Germinal center (tissue), 1 donor: ENCODE results near the gene RPS6KA2.

Experiments used
- DNase-seq: peaks from one replicate; pipeline ENCODE4 v3.0.0; 2012; ENCODE audit warnings: mixed read lengths, low spot score

RPS6KA2 gene

DNA sequence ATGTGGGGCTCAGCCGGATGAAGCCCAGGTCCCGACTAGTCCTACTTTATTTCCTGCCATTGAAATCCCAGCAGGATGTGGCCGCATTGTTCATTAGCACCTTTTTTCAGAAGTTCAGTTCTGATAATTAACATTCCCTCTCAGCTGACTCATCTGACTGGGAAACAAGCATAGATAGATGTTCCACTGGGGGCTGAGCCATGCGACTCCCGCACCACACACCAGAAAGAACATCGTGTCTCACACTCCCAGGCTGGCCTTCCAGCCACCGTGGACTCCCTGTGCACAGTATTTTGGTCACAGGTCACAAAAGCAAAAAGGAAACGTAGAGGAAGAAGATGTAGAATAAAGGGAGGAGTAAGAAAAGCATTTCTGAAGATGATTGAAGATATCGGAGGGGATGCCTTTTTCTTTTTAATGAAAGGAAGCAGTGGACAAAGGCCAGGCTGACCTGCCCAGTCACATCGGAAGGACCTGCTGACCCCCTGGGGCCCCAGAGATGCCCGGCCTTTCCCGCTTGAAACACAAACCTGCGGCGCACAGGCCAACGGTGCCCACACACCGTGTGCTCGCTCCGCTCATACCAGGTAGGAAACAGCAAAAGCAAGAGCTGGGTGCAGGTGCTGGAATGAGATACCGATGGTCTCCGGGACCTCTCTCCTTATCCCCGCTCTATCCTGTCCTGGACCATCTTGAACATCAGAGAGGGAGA is 11.8 kb downstream of the RPS6KA2 start:
- DNase-seq = no peak

DNA sequence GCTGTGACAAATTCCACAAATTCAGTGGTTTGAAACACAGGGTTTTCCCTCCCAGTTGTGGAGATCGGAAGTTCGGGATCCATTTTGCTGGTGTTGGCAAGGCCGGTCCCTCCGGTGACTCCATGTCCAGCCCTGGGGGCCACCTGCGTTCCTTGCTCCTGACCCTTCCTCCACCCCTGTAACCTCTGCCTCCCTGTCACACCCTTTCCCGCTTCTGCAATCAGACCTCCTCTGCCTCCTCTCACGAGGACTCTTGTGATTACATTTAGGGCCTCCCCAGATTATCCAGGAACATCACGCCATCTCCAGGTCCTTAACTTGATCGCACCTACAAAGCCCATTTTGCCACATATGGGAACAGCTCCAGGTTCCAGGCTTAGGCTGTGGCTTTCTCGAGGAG is 12.5 kb downstream of the RPS6KA2 start:
- DNase-seq = no peak

DNA sequence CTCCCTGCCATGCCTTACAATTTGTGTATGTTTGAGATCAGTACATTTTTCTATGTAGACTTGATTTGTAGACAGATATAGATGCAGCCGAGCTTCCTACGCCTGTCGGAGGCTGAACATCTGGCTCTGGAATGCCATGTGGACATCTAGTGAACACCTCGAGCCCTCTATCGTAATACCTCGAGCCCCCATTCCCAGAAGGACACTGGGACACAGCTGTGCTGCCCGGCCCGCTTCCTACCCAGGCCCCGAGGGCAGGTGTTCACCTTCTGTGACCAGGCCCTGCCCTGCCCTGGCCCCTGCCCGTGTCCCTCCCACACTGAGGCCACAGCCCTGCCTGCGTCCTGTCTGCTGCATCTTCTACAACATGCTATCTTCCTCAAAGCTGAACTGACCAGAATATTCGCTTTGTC is 12.9 kb downstream of the RPS6KA2 start:
- no peak for DNase-seq

DNA sequence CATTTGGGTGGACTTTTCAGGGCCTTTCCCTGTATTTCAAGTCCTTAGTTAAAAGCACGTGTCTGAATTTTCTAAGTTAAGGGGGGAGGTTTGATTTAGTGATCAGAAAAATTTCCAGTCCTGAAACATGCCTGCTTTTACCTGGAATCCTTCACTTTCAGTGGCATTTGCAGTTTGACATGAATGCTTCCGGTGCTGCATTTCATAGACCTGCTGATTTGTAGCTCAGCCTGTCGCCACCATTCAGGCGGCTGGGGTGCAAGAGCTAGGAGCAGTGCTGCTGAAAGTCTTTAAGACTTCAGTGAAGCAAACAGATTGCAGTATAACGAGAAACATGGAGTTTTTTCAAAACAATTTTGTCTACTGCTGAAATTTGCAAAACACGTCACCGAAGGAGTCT is 14.0 kb downstream of the RPS6KA2 start:
- no peak for DNase-seq

DNA sequence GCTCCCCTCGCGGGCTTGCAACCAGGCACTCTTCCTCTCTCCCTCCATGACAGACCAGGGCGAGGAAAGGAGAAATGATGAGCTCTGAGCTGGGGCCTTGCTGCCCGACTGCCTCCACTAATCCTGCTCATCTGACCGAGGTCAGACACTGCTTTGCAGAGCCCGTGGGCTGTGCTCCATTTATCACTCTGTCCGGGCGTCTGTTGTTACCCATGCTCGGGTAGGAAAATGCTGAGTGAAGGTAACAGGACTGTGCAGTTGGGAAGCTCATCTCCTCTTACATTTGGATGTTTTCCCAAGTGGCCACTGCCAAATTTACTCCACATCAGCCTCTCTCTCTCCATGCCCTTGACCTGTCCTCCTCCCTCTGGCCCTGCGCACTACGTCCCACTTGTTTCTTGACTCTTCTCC is 14.6 kb downstream of the RPS6KA2 start:
- no peak for DNase-seq

DNA sequence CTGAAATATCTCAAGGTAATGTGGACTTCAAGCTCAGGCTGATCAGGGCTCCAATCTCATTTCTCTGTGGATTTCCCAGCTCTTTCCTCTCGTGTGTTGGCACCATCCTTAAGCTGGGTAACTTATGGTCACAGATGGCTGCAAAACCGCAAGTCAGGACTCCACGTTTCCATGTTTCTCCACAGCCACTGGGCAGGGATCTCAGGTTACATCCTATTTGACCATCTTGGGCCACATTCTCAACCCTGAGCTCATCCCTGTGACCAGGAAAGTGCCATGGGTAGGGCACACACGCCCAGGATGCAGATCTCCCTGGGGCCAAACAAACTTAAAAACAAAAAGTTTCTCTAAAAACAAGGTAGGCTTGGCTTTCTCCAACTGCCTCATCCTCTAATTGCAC is 15.4 kb downstream of the RPS6KA2 start:
- no peak for DNase-seq

DNA sequence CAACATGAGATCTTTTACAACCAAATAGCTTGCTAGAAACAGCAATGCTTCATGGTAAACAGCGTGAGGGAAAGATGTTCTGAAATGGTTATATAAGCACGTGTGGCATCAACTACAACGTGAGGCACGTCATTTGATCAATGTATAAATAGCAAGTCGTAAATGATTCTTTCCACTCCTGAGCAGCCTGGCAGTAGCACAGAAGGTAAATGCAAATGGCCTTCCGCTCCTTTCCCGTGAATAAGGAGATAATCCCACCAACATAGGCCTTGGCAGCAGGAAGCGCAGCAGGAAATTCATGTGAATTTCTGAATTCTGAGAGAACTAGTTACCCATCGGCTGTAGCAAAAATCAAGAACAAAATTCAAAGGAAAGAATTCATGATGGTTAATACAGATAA is 17.0 kb downstream of the RPS6KA2 start:
- DNase-seq = no peak

DNA sequence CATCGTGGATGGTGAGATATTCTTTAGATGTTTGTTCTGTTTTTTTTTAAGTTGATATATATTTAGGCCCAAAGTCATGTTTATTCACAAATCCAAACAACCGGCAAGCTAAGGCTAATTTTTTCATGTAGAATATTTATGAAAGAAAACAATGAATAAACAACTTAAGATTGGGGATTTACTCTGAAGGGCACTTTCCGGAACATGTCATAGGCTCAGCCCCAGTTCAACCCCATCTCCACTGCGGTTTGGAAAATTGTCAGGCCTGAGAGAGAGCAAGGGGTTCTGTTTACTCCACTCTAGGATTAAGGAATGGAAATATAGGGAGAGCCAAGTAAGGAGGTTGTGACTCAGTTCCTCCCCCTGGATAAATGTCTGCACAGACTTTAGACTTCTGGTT is 18.3 kb downstream of the RPS6KA2 start:
- DNase-seq = no peak

DNA sequence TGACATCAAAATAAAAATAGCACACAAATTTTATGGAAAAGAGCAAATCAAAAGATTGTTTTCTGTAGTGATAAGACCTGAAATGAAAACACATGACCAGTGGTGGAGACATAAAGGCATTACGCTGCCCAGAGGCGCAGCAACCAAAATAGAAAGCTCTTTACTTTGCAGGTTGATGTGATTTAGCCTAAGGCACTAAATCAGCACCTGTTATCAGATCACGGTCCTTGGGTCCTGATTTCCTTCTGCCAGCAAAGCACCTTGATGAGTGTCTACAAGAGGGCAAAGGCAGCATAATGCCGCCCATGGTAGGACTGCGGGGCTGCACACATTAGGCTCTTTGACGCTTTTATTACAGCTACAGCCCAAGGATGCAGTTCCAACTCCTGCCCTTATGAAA is 21.3 kb downstream of the RPS6KA2 start:
- DNase-seq = no peak

DNA sequence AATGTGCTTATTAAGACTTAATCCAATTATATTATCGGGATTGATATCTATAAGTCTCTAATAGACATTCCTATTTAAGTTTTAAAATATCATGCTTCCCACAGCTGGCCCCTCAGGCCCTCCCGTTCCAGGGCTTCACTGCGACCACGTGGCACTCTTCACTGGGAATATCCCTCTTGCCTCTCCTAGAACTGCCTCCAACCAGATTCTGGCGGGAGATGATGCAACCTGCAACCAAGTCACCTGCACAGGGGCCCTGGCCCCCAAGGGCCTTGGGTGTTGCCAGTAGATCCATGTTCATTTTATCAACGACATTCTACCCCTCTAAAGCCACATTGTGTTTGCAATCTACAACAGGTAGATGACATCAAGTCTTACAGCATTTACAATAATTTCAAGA is 22.1 kb downstream of the RPS6KA2 start:
- no peak for DNase-seq

DNA sequence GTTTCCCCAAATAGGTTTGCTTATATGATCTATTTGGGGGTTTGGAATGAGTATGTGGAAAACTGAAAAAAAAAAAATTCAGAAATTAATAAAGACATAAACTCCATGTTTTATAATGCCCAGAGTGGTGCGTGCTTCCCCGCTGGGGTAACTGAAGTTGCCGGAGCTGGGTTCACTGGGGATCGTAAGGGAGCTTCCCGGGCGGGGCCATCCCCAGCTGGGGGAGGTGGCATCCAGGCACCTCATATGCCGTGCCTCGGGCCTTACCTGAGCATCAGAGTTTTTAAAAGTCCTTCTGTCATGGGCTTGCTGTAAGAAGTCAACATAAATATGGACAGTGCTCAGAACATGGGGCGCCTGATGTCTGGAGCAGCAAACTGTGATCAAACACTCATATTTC is 22.7 kb downstream of the RPS6KA2 start:
- DNase-seq = no peak

DNA sequence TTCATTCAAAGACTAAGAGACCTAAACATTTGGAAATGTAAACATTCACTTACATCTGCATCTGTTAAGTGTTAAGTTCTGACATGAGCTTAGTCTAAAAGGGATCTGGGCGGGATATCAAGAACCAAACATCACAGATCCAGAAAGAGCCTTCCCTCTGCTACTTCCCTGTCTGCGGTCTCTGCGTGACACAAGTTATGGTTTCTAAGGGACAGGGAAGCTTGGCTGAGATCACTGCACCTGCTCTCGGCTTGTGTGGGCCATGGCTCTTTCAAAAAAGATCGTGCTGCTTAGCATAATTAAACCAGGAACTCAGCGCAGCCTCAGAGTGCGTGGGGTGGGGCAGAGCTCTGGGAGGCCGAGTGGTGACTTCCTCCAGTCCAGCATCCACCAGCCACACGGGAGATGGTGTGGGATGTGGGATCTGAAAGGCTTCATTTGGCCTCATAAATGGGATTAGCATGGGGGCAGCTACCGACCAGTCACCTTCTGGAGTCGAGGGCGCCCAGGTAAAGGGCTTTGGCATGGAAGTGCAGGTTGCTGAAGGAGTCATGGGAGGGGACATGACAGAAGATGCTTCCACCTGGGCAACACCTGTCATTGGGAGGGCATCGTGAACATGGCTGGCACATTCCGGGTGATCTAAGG is 23.9 kb downstream of the RPS6KA2 start:
- DNase-seq = no peak

DNA sequence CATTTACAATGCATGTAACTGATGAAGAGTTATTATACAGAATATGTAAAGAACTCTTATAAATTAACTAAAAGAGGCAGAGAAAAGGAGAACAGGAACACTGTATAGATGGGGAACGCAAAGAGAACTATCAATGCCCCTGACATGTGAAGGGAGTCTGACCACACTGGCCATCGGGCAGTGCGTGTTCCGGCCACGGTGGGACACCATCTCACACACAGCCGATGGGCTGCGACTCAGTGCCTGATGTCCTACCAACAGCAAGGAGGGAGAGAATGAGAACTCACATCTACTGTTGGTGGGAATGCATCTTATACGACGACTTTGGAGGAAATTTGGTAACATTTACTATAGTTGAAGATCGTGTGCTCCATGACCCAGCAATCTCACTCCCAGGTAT is 25.1 kb downstream of the RPS6KA2 start:
- DNase-seq = no peak

DNA sequence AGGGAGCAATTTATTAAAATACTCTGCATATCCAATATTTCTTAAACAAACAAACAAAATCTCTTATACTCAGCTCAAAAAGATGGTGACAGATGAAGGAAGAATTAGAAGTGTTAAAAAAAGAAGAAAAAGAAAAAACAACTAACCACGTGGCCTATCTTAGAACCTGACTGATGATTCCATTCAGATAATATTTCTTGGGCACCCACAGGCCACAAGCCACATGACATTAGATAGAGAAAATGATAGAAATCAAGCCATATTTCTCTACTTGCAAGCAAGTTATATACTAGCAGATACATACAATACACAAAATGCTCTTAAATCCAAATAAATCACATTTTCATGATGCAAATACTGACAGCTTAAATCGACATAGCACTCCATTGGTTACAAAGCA is 26.1 kb downstream of the RPS6KA2 start:
- no peak for DNase-seq

DNA sequence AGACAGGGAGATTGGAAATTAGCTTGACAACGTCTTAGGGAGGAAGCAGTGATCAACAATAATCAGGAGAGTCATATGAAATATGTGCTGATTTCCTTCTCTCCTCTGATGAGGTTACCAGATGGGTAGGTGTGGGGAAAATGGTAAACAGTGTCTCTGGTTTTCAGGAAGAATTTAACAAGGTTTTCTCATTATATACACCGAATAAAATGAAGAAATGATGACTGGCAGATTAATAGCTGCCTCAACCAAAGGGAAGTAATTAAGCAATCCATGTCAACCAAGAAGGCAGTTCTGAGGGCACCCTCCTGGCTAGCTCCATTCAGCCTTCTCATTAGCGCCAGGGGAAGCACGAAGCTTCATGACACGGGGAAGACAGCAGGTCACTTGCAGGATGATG is 27.8 kb downstream of the RPS6KA2 start:
- no peak for DNase-seq

DNA sequence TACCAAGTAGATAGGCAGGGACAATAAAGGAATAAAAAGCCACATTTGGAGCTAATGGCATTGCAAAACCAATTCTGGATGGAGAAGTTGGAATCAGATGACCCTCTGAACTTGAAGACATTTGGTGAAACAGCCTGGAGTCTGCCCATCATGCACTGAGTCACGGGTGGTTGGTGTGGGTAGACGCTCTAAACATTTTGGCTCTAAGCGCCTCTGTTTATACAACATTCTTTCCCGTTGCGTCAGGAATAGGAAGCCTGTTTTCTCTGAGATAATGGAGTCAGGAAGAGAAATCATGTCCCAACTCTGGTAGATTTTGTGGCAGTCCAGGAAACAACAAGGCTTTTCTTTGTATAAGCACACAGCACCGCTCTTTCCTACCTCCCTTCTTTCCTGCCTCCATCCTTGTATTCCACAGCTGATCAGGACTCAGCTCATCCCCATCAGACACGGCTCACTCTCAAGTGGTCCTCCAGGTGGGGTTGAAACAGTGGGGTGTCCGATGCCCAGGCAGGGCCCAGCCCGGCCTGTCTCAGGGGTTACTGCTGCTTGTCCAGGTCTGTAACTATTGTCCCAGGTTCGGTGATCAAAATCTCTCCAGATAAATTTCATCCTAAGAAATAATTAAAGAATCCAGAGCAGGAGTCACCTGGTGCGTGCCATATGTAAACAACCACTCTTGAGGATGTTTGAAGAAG is 28.5 kb downstream of the RPS6KA2 start:
- no peak for DNase-seq

DNA sequence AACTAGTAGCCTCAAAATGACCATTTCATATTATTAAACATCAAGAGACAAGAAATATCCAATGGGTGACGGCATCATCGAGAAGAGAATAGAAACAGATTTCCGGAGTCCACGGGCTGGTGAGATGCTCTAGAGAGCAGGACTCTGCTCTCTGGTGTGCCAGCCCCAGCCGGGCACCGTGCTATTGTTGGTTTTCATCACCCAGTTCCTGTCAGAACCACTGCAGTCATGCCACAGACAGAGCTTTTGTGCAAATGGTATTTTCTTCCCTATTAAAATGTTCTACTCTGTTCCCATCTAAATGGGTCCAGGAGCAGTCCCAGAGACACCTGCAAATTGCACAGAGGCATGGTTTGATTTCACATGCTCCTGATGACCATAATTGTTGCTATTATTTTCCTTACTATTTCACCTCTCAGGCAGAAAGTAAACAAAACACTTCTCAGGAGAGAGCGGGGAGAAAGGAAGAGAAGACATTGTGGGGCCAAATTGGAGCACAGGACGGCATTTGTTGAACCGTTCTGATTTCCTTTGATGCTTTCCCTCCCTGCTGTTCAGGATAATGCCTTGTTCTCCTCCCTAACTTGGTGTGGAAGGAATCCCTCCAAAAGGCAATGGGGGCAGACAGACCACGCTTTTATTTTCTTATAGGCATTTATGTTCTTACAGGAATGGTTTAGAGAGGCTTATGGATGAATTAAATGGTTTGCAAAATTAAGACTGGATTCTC is 29.2 kb downstream of the RPS6KA2 start:
- DNase-seq = no peak

DNA sequence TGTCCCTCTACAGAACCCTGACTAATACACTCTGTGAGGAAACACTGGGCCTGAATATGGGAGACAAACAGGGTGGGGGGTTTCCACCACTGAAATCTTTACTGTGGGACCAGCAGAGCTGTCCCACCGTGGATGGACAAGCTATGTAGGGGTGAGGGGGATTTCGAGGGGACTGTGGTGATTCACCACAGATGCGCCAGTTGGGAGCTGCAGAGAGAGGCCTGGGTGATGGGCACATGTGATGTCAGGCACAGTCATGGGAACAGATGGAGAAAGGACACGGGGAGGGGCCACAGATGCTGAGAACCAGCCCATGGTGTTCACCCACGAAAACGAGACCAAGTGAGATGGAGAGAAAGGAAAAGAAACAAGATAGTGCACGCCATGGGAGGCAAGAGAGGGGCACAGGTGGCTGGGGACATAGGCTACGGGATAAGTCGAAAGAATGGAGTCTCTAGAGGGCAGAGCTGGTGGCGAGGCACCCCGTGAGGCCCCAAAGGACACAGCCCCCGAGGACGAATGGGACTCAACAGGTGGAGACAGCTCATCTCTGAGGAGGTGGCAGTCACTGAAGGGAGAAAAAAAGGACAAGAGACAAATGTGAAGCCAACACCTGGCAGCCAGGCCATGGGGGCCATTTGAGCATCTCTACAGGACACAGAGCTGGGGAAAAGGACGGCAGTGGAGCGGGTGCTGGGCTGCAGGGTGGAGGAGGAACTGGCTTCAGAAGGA is 30.1 kb downstream of the RPS6KA2 start:
- no peak for DNase-seq

DNA sequence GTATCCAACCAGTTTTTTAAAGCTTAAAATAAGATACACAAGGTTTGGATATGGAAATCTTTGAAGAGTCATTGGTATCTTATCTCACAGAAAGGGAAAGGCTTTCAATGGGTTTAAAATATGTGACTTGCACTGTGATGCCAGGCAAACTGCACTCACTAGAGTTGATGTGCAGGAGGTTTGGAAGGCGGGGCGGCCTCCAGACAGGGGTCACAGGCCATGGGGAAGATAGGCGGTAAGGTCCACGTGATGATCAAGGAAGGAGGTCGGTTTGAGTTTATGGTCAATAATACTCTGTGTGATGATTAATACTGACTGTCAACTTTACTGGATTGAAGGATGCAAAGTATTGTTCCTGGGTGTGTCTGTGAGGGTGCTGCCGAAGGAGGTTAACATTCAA is 31.1 kb downstream of the RPS6KA2 start:
- DNase-seq = no peak

DNA sequence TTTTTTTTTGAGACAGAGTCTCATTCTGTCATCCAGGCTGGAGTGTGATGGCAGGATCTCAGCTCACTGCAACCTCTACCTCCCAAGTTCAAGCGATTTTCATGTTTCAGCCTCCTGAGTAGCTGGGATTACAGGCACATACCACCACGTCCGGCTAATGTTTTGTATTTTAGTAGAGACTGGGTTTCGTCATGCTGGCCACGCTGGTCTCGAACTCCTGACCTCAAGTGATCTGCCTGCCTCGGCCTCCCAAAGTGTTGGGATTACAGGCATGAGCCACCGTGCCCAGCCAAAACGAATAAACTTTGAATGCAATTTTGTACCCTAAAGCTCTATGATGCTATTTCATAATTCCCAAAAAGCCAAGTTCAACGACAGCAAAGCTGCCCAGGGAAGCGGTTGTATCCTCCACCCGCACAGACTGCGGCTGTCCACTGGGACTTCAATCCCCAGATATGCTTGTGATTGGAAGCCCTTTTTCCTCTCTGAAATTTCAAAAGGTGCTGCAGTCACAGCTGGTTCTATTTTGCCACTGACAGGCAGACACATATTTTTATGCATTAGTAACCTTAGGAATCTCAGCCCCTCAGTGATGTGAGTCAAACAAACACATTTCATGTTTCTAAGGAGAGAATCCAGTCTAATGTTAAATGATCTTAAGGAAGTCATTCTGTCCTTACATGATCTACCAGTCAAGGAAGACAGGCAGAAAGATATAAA is 31.8 kb downstream of the RPS6KA2 start:
- DNase-seq = no peak

DNA sequence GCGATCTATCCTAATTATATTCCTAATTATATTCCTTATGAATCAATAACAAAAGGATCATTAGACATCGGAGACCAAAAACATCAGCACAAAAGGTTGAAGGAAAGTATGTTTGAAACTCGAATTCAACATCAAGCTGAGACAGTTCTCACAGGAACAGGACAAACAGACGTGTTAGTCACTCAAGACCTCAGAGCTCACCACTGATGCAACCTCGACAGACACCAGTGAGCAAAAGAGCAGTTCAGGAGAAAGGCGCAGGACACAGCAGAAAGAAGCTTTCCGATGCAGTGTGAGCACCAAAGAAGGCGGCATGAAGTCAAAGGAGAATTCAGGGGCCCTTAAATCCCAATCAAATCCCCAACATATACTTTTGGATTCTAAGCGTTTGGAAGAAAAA is 34.2 kb downstream of the RPS6KA2 start:
- DNase-seq = no peak
